ENCODE measurements around the gene TRPM2. TPM values are rescaled to one million over a fixed set of nuclear protein-coding genes. Genes with fewer than 3 reads are reported as not detected.

The TRPM2 gene
- total RNA-seq, 1 experiment from 2014 or later = 0.26 TPM

- H3K27me3 ChIP-seq (ENCODE audit: control insufficient read depth, insufficient read depth, low read length) = no peaks in the 10 kb centered on the region
- H3K27ac ChIP-seq (ENCODE audit: low read length) = no peak overlapping the region
- ChIA-PET POLR2A (no interaction called here), CTCF (no interaction called here)
- no peak for ATAC-seq
- H3K9me3 ChIP-seq (ENCODE audit: control insufficient read depth, insufficient read depth, low read depth, low read length) = no peaks in the 10 kb centered on the region
- no peaks in the 10 kb centered on the region for H3K36me3 ChIP-seq (ENCODE audit: control insufficient read depth, insufficient read depth, low read length)
- intact Hi-C loops (cut with micrococcal nuclease; ENCODE audit: unreplicated experiment) (no loop called here), in situ Hi-C loops (cut with HindIII; ENCODE audit: low pct_unique_long_range_greater_than_20kb, low sequenced_read_pairs) (no loop called here)
- peaks cover 4% of the 10 kb centered on the region; the same call in 1 of the 2 replicates for H3K4me1 ChIP-seq (ENCODE audit: control insufficient read depth, insufficient read depth, low read length)
- no TSS peak for BruUV-seq (replicated peaks)
- H3K4me3 ChIP-seq (ENCODE audit: low read depth in 2 of 2, low read length in 2 of 2) = no peak overlapping the region
- TF ChIP-seq TCF7L2 (IDR thresholded peaks at IDR 0.05; ENCODE audit: low read depth, low read length) = no peak
- TF ChIP-seq, protein P1, sequence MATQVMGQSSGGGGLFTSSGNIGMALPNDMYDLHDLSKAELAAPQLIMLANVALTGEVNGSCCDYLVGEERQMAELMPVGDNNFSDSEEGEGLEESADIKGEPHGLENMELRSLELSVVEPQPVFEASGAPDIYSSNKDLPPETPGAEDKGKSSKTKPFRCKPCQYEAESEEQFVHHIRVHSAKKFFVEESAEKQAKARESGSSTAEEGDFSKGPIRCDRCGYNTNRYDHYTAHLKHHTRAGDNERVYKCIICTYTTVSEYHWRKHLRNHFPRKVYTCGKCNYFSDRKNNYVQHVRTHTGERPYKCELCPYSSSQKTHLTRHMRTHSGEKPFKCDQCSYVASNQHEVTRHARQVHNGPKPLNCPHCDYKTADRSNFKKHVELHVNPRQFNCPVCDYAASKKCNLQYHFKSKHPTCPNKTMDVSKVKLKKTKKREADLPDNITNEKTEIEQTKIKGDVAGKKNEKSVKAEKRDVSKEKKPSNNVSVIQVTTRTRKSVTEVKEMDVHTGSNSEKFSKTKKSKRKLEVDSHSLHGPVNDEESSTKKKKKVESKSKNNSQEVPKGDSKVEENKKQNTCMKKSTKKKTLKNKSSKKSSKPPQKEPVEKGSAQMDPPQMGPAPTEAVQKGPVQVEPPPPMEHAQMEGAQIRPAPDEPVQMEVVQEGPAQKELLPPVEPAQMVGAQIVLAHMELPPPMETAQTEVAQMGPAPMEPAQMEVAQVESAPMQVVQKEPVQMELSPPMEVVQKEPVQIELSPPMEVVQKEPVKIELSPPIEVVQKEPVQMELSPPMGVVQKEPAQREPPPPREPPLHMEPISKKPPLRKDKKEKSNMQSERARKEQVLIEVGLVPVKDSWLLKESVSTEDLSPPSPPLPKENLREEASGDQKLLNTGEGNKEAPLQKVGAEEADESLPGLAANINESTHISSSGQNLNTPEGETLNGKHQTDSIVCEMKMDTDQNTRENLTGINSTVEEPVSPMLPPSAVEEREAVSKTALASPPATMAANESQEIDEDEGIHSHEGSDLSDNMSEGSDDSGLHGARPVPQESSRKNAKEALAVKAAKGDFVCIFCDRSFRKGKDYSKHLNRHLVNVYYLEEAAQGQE (IDR thresholded peaks at IDR 0.05; ENCODE audit: insufficient read depth in 1 of 2, low read depth in 2 of 2, low read length in 1 of 2) = no peak
- no peak for TF ChIP-seq POLR2AphosphoS5 (IDR thresholded peaks at IDR 0.05; ENCODE audit: low read depth, low read length)
- TF ChIP-seq, protein P2, sequence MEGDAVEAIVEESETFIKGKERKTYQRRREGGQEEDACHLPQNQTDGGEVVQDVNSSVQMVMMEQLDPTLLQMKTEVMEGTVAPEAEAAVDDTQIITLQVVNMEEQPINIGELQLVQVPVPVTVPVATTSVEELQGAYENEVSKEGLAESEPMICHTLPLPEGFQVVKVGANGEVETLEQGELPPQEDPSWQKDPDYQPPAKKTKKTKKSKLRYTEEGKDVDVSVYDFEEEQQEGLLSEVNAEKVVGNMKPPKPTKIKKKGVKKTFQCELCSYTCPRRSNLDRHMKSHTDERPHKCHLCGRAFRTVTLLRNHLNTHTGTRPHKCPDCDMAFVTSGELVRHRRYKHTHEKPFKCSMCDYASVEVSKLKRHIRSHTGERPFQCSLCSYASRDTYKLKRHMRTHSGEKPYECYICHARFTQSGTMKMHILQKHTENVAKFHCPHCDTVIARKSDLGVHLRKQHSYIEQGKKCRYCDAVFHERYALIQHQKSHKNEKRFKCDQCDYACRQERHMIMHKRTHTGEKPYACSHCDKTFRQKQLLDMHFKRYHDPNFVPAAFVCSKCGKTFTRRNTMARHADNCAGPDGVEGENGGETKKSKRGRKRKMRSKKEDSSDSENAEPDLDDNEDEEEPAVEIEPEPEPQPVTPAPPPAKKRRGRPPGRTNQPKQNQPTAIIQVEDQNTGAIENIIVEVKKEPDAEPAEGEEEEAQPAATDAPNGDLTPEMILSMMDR (IDR thresholded peaks at IDR 0.05) = no peak
- TF ChIP-seq SIN3A (IDR thresholded peaks at IDR 0.05; ENCODE audit: borderline replicate concordance, insufficient read depth, low read depth, low read length) = no peak
- no peak for DNase-seq (ENCODE audit: low read depth, low spot score)
These were observed 8.8 kb upstream of the TRPM2 start for GRCh38 chr21:44344541-44345183.

DNA sequence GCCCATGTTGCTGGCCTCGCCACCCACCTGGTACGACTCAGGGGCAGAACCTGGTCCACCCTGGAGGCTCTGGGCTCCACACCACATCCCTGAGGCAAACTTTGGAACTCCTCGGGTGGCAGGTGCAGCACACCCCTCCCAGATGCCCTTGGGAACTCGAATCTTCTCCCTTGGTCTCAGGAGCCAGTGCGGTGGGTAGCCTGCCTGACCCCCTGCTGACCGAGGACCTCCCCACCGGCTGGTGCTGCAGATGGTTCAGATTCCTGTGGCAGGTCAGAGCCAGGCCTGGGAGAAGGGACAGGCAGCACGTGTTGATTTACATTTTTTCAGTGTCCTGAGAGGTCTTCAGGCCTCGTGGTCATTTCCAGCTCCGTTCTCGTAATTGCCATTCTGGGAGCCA lies 7.9 kb upstream of the TRPM2 start:
- H3K4me3 ChIP-seq (ENCODE audit: low read depth in 2 of 2, low read length in 2 of 2) = no peak overlapping the region
- H3K9me3 ChIP-seq (ENCODE audit: control insufficient read depth, insufficient read depth, low read depth, low read length) = no peaks in the 10 kb centered on the region
- in situ Hi-C loops (cut with HindIII; ENCODE audit: low pct_unique_long_range_greater_than_20kb, low sequenced_read_pairs) = no loop called here
- TF ChIP-seq, protein P2 (IDR thresholded peaks at IDR 0.05) = no peak
- TF ChIP-seq POLR2AphosphoS5 (IDR thresholded peaks at IDR 0.05; ENCODE audit: low read depth, low read length) (no peak), SIN3A (IDR thresholded peaks at IDR 0.05; ENCODE audit: borderline replicate concordance, insufficient read depth, low read depth, low read length) (no peak), TCF7L2 (IDR thresholded peaks at IDR 0.05; ENCODE audit: low read depth, low read length) (no peak)
- TF ChIP-seq, protein P1 (IDR thresholded peaks at IDR 0.05; ENCODE audit: insufficient read depth in 1 of 2, low read depth in 2 of 2, low read length in 1 of 2) = no peak
- DNase-seq (ENCODE audit: low read depth, low spot score) (no peak), ATAC-seq (no peak)
- H3K4me1 ChIP-seq (ENCODE audit: control insufficient read depth, insufficient read depth, low read length) = peaks cover under 1% of the 10 kb centered on the region; the same call in 1 of the 2 replicates
- H3K27me3 ChIP-seq (ENCODE audit: control insufficient read depth, insufficient read depth, low read length) = no peaks in the 10 kb centered on the region
- no TSS peak for BruUV-seq (replicated peaks)
- ChIA-PET POLR2A (no interaction called here), CTCF (no interaction called here)
- H3K36me3 ChIP-seq (ENCODE audit: control insufficient read depth, insufficient read depth, low read length) = no peaks in the 10 kb centered on the region
- H3K27ac ChIP-seq (ENCODE audit: low read length) = no peak overlapping the region
- intact Hi-C loops (cut with micrococcal nuclease; ENCODE audit: unreplicated experiment) = no loop called here
